ENCODE results near the gene EXTL1.
"Not testable (repeated sequence)": the region's sequence is repeated elsewhere in the genome, so short reads cannot be mapped to it uniquely, and the experiment has no call there.

The EXTL1 gene, protein sequence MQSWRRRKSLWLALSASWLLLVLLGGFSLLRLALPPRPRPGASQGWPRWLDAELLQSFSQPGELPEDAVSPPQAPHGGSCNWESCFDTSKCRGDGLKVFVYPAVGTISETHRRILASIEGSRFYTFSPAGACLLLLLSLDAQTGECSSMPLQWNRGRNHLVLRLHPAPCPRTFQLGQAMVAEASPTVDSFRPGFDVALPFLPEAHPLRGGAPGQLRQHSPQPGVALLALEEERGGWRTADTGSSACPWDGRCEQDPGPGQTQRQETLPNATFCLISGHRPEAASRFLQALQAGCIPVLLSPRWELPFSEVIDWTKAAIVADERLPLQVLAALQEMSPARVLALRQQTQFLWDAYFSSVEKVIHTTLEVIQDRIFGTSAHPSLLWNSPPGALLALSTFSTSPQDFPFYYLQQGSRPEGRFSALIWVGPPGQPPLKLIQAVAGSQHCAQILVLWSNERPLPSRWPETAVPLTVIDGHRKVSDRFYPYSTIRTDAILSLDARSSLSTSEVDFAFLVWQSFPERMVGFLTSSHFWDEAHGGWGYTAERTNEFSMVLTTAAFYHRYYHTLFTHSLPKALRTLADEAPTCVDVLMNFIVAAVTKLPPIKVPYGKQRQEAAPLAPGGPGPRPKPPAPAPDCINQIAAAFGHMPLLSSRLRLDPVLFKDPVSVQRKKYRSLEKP

DNA sequence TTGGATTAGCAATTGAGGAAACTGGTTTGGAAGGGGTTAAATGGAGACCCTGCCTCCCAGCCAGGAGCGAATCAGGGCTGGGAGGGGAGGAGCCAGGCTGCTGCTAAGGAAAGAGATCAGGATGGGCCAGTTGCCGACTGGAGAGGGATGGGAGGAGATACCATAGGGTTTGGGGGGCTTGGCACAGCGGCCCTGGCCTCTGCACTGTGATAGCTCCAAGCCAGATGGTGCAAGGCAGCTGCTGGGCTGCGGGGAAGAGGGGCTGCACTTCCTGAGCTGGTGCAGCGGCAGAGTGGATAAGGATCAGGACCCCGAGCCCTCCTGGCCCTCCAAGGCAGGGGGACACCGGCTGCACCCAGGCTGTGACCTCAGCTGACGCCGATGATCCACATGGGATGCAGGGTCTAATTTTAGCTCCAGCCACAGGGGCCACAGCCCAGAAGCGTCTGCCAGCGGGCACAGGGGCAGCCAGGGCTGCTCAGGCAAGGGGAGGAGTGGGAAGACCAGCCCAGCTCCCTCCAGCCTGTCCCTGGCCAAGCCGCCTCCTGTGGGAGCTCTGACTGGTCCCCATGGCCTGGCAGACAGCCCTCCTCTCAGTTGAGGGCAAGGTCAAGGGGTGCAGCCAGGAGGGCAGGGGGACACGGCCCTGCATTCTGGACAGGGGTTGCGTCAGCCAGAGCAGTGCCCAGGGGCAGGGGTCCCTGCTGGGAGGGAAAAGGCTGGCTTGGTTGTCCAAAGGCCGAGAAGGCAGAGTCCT is at the start of gene EXTL1:
EXTL1 (plus strand) TSS at position 129 of the 757 bp plus-strand sequence. CDS start 872 bp downstream, outside the sequence.
- DNase-seq: peak; percentile 89

- no peak for DNase-seq
Measured at GRCh38 chr1:25971811-25972180, 49.8 kb upstream of the EXTL1 start.

GRCh38 chr1:25973610-25974321 is 47.8 kb upstream of the EXTL1 start:
- no peak for DNase-seq

DNA sequence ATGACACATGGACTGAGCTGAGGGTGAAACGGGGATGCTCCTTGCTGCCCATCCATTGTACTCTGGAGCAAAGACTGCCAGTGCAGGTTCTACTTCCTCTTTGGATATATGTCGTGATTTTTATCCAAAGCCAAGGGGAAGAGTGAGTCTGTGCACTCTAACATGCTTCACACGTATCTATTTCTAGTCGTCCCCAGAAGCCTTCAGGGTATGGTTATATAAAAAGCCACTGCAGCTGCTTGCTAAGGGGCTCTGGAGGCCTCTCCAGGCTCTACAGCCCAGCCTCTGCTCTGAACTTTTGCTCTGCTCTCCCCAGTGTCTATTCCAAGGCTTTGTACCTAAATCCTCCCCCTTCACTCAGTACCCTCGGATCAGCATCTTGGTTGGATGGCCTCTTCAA is 43.8 kb upstream of the EXTL1 start:
- DNase-seq: no peak

DNA sequence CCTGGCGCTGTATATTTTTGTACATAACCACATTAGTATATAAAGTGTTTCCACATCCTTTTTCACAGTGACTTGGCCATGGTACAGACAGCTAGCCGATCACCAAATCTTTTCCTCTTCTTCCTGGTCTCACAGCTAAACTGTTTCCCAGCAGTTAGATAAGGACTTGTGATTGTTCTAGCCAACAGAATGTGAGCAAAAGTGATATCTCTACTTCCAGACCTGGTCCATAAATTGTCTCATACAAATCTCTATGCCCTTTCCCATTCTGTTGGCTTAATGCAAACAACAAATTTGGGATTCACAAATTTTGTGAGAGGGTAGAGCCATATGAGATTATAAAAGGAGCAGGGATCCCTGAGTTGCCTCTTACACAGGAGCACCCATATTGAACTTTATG is 43.2 kb upstream of the EXTL1 start:
- DNase-seq: no peak

DNA sequence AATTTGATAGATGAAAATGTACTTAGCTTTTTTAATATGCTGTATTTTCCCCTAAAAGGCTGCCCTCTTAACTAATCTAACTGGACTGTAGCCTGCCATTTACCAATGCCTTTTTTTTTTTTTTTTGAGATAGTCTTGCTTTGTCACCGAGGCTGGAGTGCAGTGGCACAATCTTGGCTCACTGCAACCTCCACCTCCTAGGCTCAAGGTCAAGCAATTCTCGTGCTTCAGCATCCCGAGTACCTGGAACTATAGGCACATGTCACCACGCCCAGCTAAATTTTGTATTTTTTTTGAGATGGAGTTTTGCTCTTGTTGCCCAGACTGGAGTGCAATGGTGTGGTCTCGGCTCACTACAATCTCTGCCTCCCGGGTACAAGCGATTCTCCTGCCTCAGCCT is 42.4 kb upstream of the EXTL1 start:
- no peak for DNase-seq

GRCh38 chr1:25985171-25985570 is 36.4 kb upstream of the EXTL1 start:
- DNase-seq: no peak

GRCh38 chr1:25985670-25986069 is 35.9 kb upstream of the EXTL1 start:
- no peak for DNase-seq

GRCh38 chr1:25986773-25987172 is 34.8 kb upstream of the EXTL1 start:
- not testable (repeated sequence) for DNase-seq

DNA sequence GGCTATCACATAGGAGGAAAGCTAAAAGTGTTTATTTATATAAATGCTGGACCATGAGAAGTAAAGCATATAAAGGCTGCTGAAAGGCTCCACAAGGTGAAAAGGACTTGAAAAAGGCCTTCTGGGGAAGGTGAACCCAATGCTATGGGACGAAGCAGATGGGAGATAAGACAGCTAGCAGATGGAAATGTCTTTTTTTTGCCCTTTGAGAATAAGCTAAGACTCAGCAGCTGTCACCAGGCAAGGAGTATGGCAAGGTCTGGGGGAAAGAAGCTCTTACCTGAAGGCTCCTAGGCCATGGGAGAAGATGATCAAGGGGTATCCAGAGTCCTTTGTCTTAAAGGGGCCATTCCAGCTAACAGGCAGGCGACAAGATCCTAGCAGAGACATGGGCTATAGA is 33.6 kb upstream of the EXTL1 start:
- DNase-seq: no peak

DNA sequence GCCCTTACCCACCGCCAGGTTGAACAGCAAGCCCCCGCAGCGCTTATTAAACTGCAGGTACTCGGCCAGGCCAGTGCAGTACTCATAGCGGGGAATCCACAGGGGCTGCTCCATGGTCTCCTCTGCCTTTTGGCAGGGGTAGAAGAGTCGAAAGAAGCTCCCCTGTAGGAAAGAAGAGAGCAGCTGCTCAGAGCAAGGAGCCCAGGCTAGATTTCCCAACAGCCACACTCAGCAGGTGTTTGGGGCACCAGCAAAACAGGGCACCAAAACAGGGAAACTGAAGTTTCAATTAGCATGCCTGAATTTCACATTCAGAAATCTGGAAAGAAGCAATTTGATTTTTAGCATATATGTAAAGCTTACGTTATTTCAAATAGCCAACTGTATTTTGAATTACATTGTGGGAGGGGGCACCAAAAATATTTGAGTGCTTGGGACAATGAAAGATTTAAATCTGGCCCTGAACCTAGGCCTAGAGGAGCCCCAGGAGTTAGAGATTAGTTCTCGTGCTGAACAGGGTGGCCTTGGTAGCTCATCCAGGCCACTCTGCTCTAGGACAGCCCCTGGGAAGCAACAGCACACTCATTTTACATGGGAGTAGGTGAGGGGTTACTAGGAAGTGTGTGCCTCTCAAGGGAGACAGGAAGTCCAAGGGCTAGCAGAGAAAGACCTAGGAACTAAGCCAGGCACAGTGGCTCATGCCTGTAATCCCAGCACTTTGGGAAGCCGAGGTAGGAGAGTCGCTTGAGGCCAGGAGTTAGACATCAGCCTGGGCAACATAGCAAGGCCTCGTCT is 31.9 kb upstream of the EXTL1 start:
- DNase-seq: no peak

DNA sequence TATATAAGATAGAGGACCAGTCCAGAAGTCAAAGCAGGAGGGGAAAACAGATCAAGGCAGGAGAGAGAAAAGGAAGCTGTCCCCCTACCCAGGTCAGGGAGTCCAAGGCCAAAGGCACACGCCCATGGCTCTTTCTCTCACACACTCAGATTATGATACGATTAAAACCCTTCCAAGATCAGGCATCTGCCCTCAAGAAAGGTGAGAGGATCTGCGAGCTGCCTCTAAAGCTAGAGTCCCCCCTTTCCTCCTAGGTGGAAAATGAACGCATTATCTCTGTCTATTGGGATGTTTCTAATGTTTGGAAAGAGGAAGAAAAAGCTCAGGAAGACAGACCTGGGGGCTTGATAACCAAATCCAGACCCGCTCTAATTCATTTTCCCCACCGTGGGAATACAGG is 31.3 kb upstream of the EXTL1 start:
- DNase-seq: no peak

DNA sequence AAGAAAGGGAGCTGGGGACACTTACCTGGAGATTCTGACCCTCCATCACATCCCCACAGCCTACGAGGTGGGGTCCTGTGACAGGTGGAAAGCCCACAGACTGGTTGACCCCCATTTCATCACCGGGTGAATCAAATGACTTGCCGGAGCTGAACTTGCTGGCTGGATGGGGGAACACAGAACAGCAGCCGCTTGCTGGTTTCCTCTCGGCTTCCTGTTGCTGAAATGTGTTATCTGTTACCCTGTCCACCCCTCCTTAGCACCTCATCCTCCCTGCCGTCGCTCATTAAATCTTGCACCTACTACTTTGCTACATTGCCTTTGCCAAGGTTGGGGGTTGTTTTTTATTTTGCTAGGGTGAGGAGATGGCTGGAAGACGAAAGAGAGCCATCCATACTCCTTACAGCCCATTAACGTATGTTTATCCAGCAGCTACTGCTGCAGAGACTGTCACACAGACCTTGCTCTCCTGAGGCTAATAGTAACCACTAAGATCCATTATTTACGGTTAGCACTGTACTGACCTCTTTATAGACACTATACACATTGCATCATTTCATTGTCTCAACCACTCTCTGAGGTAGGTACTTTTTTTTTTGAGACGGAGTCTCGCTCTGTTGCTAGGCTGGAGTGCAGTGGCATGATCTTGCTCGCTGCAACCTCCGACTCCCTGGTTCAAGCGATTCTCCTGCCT is 30.7 kb upstream of the EXTL1 start:
- no peak for DNase-seq

DNA sequence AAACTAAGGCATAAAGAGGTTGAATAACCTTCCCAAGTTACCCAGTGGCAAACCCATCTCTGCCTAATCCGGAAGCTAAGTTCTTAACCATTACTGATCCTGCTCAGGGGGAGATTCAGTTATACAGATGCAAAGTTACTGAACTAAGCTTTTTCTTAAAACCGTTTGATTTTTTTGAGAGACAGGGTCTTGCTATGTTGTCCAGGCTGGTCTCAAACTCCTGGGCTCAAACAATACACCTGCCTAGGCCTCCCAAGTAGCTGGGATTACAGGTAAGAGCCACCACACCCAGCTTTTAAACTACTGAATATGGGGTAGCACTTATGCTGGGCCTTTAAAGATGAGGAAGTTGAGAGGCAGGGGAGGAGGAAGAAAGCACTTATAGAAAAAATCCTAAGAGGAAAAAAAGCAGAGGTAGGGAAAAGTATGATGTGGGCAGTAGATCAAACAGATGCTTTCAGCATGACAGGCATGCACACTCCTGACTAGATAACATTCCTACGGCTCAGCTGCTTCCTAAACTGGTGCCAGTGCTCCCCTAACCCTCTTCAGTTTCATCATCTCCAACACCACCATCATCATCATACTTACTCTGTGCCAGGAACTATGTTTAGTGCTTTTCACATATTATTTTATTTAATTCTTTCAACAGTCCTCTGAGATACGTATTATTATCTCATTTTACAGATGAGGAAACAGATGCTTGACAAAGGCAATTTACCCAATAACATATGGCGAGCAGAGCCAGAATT is 29.5 kb upstream of the EXTL1 start:
- no peak for DNase-seq

DNA sequence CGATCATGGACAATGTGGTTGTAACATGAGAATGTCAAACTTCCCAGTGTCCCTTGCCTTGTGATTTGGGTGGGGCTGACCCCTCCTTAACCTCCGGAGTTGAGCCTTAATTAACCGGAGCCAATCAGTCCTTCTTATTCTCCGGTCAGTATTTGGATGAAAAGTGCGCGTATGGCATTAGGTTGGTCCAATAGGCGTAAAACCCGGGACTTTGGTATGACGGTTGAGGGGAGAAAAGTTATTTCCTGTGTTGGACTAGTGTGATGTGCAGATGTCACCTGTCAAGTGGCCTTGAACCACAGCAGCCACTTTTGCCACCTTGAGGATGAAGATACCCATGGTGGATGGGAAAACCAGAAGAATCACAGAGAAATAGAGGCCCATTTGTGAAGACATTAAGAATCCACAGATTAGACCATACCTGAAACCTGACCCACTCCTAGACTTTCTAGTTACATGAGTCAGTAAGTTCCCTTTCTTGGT is 28.8 kb upstream of the EXTL1 start:
- DNase-seq: no peak

- DNase-seq: no peak
Measured at GRCh38 chr1:25993197-25993951, 28.2 kb upstream of the EXTL1 start.

DNA sequence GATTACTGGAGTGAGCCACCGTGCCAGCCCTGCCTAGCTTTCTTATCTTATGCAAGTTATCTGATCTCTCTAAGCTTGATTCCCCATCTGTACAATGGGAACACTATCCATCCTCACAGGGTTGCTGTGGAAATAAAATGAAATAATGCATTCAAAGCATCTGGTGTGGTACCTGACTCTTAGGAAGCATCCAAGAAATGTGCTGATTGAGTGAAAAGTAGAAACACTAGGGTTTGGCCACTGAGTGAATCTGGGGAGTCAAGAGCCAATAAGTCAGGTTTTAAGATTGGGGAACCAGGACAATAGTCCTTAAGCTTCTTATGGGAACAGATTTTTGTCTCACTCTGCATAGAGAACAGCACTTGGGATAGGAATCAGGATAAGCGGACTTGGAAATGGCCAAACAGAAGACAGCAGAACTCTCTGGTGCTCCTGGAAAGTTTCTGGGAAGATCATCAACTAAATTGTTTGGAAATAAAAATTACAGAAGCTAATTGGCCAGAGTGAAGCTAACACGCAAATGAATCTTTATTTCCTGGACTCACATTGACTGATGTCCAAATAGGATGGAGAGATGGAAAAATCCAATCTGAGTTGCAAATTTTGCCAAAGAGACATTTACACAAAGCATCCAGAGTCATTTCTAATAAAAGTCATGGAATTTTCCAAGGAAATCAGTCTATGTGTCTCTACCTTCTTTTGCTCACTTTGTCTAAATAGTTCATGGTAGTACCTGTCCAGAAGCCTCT is 27.0 kb upstream of the EXTL1 start:
- DNase-seq: no peak

DNA sequence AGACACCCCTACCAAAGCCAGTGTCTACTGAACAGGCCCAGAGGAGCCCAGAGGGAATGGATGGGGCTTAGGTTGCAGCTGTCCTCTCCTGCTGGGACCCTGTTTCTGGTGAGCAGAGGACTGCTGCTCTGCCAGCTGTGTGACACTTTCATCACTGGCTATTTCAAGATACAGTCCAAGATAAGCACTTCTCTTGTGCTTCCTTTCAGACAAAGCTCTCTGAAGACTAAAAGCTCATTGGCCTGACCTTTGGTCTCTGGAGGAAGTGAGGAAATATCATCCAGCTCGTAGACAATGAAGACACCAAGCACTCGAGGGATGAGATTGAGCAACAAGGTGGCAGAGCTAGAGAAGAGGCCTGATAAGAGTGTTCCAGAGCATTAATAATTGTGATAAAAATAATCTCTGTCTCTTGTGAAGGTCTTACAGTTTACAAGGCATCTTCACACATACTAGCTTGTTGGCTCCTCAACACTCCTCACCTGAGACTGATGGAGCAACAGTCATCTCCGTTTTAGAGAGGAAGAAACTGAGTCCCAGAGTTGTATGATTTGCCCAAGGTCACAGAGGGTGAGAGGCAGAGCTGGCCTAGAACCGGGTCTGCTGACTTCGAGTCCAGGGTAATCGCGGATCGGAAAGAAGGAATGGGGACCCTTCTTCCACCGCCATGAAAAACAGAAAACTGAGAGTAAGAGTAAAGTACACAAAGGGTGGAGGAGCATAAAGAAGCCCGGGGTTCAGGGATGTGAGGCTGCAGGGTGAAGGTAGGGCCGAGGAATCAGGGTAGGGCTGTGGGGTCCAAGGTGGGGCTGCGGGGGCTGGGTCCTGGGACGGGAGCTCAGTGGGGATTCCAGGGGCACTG is 24.4 kb upstream of the EXTL1 start:
- DNase-seq: peak; percentile 68

Measured in right hindlimb (tissue), 1 donor.